ENCODE results near the gene DNER. TPM values are rescaled to one million over a fixed set of nuclear protein-coding genes. Genes with fewer than 3 reads are reported as not detected.
A peak's percentile ranks its signal among the peaks of the same experiment; 100 is the strongest.

The DNER gene
- polyA plus RNA-seq, 1 of the 3 experiments (the other 2 are of a cell fraction) = 1.4 TPM

DNA sequence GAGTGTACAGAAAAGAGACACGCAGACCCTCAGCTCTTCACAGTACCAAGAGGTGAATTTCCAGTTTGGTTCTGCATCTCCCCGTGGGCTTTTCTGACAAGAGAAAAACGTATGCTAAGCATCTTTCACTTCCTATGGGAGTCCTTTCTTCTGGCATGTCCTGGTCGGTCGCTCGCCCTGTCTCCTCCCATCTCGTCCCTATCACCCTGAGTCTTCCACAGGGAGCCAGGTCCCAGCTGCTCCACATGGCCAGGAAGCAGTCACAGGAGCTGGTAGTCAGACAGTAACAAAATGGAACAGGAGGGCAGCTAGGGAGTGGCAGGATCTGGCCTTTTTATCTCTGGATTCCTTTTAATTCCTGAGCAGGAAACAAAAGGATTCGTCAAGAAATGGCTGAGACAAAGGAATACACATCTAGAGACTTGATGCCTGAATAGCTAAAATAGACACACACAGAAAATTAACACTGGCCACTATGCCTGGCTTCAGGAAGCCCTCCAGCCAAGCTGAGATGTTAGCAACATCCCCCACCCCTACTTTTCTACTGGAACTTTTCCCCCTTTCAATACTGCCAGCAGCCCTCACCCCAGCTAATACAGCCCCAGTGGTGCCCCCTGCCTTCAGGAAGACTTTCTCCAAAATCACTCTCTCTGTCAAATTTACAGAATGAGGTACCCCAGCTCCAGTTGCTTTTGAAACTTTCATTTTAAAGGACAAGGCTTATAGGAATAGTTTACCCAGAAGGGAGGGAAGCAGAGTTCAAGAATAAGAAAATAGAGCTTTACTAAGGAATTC lies 136.1 kb downstream of the DNER start:
- H3K4me2 ChIP-seq = no peak overlapping the region
- H3K27ac ChIP-seq (ENCODE audit: low read depth in 2 of 2, low read length in 1 of 2) = no peak overlapping the region
- no peaks in the 10 kb centered on the region for H4K20me1 ChIP-seq (ENCODE audit: insufficient read depth)
- H3K4me1 ChIP-seq (ENCODE audit: control insufficient read depth in 1 of 2, insufficient read depth in 2 of 2, low read depth in 1 of 2, low read length in 1 of 2) = no peaks in the 10 kb centered on the region
- no peak overlapping the region for H2AFZ ChIP-seq (ENCODE audit: low read depth)
- no peaks in the 10 kb centered on the region for H3K9me3 ChIP-seq
- ChIA-PET POLR2A (no interaction called here), CTCF (interaction anchor here (0.7 to 1.1 kb wide), 3 partner anchors 9 to 304 kb away, joined by 3 to 7 read pairs (median 3); no protein-coding TSS in a partner anchor)
- no peak overlapping the region for H3K9ac ChIP-seq
- no peaks in the 10 kb centered on the region for H3K9me2 ChIP-seq
- H3K79me2 ChIP-seq (ENCODE audit: insufficient read depth) = no peaks in the 10 kb centered on the region
- no peak overlapping the region for H3K4me3 ChIP-seq (ENCODE audit: low read depth in 2 of 2, low read length in 1 of 2)
- H3K36me3 ChIP-seq (replicated peaks in 1 of 2; ENCODE audit: control insufficient read depth in 1 of 2, insufficient read depth in 2 of 2, low read length in 1 of 2) = no peaks in the 10 kb centered on the region
- no peaks in the 10 kb centered on the region for H3F3A ChIP-seq (replicated peaks; ENCODE audit: insufficient read depth)
- TF ChIP-seq ELF1 (IDR thresholded peaks at IDR 0.05) (no peak), RFX5 (IDR thresholded peaks at IDR 0.05; ENCODE audit: low read length) (no peak), YY1 (IDR thresholded peaks at IDR 0.05; ENCODE audit: low read depth) (no peak), MXI1 (IDR thresholded peaks at IDR 0.05; ENCODE audit: low read depth, low read length) (no peak)
- TF ChIP-seq, protein P1, sequence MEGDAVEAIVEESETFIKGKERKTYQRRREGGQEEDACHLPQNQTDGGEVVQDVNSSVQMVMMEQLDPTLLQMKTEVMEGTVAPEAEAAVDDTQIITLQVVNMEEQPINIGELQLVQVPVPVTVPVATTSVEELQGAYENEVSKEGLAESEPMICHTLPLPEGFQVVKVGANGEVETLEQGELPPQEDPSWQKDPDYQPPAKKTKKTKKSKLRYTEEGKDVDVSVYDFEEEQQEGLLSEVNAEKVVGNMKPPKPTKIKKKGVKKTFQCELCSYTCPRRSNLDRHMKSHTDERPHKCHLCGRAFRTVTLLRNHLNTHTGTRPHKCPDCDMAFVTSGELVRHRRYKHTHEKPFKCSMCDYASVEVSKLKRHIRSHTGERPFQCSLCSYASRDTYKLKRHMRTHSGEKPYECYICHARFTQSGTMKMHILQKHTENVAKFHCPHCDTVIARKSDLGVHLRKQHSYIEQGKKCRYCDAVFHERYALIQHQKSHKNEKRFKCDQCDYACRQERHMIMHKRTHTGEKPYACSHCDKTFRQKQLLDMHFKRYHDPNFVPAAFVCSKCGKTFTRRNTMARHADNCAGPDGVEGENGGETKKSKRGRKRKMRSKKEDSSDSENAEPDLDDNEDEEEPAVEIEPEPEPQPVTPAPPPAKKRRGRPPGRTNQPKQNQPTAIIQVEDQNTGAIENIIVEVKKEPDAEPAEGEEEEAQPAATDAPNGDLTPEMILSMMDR (IDR thresholded peaks at IDR 0.05) = 0 out of 2 replicates have a peak, but pooled peaks have one; percentile 6
- TF ChIP-seq, protein P2, sequence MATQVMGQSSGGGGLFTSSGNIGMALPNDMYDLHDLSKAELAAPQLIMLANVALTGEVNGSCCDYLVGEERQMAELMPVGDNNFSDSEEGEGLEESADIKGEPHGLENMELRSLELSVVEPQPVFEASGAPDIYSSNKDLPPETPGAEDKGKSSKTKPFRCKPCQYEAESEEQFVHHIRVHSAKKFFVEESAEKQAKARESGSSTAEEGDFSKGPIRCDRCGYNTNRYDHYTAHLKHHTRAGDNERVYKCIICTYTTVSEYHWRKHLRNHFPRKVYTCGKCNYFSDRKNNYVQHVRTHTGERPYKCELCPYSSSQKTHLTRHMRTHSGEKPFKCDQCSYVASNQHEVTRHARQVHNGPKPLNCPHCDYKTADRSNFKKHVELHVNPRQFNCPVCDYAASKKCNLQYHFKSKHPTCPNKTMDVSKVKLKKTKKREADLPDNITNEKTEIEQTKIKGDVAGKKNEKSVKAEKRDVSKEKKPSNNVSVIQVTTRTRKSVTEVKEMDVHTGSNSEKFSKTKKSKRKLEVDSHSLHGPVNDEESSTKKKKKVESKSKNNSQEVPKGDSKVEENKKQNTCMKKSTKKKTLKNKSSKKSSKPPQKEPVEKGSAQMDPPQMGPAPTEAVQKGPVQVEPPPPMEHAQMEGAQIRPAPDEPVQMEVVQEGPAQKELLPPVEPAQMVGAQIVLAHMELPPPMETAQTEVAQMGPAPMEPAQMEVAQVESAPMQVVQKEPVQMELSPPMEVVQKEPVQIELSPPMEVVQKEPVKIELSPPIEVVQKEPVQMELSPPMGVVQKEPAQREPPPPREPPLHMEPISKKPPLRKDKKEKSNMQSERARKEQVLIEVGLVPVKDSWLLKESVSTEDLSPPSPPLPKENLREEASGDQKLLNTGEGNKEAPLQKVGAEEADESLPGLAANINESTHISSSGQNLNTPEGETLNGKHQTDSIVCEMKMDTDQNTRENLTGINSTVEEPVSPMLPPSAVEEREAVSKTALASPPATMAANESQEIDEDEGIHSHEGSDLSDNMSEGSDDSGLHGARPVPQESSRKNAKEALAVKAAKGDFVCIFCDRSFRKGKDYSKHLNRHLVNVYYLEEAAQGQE (IDR thresholded peaks at IDR 0.05; ENCODE audit: low read depth, low read length) = no peak
- TF ChIP-seq, protein P3, sequence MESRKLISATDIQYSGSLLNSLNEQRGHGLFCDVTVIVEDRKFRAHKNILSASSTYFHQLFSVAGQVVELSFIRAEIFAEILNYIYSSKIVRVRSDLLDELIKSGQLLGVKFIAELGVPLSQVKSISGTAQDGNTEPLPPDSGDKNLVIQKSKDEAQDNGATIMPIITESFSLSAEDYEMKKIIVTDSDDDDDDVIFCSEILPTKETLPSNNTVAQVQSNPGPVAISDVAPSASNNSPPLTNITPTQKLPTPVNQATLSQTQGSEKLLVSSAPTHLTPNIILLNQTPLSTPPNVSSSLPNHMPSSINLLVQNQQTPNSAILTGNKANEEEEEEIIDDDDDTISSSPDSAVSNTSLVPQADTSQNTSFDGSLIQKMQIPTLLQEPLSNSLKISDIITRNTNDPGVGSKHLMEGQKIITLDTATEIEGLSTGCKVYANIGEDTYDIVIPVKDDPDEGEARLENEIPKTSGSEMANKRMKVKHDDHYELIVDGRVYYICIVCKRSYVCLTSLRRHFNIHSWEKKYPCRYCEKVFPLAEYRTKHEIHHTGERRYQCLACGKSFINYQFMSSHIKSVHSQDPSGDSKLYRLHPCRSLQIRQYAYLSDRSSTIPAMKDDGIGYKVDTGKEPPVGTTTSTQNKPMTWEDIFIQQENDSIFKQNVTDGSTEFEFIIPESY (IDR thresholded peaks at IDR 0.05; ENCODE audit: borderline replicate concordance, low read depth) = no peak
- H3K27me3 ChIP-seq (ENCODE audit: insufficient read depth) = no peaks in the 10 kb centered on the region
- 50% methylated on average over 8 of the region's 8 CpGs for WGBS (ENCODE audit: low lambda C conversion rate)
- no peak for DNase-seq
